NOMO-1 treated with dmso at 0.1 percent for 144 hours (cell line): ENCODE results near the gene CDHR5.

Source experiments
- DNase-seq: peaks from one replicate; lab custom pipeline; 2025; ENCODE audit not compliant: unreplicated experiment; lab: John Stamatoyannopoulos, UW

The CDHR5 gene

DNA sequence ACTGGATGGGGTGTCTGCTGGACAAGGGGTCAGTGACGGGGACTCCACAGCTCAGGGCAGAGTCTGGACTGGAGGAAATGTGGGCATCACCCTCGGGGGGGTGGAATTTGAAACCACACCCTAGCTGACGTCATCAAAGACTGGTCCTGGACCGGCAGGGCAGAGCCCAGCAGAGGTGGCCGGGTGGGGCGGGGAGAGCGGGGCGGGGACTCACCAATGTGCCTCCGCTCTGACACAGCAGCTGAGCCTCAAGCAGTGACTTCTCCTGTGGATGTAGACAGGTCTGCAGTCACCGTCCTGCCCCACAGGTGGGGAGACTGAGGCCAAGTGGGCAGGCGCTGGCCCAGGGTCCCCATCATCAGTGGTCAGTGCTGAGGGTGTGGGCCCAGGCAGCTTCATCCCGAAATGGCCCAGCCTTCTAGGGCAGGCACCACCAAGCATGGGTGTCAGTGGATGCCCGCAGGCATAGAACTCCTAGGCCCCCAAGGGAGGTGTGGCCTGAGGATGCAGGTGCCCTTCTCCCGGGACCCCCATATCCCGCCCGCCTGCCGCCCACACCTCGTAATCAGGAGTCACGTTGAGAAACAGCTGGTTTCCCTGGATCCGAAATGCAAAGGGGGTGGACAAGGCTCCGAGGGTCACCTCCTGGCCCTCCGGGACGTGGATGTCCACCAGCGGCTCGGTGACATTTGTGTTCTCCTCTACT, 603 bp downstream of the CDHR5 start:
- DNase-seq = no peak

DNA sequence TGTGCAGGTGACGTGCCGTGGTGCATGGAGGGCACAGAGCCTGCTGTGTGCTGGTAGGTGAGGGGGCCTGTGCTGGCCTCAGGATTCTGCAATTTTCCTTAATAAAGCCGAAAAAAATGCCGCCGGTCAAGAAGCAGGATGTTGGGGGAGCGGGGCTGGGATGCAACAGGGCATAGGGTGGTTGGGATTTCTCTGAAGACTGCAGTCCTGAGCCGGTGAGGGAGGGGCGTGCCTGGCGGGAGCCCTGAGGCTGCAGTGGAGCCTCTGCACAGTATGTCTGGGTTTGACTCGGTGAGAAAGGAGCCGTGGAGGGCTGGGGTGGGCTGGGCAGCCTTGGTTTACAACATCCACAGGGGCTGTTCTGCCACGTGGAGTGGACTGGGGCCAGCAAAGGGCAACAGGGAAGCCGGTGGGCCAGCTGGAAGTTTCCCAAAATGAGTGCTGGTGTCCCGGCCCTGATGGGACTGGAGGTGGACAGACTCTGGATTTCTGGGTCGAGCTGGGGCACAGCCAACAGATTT, 1.3 kb downstream of the CDHR5 start:
- no peak for DNase-seq

DNA sequence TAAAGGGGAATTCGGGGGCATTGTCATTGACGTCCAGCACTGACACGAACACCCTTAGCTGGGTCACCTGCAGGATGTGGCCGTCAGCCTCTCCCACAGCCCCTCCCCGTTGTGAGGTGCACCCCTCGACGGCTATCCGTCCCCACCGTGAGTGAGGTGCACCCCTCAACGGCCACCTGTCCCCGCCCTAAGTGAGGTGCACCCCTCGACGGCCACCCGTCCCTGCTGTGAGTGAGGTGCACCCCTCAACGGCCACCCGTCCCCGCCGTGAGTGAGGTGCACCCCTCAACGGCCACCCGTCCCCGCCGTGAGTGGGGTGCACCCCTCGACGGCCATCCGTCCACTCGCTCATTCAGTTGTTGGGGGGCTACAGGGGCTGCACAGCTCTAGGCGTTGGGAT, 2.9 kb downstream of the CDHR5 start:
- no peak for DNase-seq

DNA sequence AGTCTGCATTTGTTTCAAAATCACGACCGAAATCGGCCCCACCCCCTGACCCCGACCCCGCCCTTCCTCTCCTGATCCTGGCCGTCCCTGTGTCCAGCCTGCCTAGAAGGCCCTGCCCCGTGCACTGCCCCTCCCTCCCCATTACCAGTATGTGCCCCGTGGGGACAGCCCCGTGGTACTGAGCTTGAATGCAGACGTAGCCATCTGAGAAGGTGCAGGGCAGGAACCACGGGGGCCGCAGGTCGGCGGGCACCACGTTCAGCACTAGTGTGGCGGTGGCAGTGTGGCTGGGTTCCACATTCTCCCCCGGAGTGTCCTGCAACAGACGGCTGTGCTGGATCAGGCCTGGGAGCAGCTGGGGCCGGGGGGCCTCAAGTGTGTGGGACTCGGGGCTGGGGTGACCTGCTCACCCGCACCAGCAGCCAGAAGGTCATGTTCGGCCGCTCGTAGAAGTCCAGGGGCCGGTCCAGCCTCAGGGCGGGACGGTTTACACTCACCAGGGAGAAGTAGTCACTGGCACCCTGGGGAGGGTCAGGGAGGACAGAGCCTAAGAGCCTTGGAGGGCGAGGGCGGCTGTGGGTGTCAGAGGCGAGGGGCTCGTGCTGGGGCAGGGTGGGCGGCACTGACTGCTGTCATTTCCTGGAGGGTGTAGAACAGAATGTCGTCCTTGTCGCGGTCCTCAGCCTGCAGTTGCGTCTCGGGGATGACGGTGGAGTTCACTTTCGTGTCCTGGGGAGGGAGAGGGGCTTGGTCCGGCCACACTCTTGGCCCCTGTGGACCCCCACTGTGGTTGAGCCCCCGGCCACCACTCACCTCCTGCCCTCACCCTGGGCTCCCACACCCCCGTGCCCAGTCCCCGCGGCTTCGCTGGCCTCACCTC, 3.6 kb downstream of the CDHR5 start:
- DNase-seq = no peak

DNA sequence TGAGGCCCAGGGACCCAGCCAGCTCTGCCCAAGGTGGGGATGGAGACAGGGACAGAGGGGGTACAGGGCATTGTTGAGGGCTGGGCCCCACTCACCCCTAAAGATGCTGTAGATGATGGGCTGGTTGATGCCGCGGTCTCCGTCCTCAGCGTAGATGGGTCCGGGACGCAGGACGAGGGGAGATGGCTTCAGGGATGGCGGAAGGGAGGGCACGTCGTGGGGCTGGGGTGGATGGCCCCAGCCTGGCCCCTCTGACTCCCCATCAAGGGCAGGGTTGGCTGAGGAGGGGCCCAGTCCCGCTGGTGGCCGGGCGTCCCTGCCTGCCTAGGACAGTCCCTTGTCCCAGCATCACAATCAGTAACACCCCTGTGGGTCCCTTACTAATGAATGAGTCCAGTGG, 4.6 kb downstream of the CDHR5 start:
- DNase-seq = no peak

DNA sequence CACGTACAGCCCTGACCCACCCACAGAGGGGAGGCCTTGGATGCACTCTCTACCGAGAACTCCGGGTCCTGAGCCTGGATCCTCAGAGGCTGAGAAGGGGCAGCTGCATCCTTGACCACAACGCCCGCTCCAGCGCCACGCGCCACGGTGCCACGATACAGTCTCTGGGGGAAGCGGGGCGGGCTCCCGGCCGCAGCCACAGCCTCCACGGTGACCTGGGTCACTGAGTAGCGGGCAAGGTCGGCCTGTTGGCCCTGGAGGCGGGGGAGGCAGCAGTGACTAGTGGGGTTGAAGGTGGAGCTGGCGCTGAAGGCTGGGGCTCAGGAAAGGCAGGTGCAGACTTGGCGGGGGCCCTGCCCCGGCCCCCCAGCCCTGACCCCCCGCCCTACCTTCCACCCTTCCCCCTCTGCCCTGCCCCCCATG, 5.1 kb downstream of the CDHR5 start:
- no peak for DNase-seq

DNA sequence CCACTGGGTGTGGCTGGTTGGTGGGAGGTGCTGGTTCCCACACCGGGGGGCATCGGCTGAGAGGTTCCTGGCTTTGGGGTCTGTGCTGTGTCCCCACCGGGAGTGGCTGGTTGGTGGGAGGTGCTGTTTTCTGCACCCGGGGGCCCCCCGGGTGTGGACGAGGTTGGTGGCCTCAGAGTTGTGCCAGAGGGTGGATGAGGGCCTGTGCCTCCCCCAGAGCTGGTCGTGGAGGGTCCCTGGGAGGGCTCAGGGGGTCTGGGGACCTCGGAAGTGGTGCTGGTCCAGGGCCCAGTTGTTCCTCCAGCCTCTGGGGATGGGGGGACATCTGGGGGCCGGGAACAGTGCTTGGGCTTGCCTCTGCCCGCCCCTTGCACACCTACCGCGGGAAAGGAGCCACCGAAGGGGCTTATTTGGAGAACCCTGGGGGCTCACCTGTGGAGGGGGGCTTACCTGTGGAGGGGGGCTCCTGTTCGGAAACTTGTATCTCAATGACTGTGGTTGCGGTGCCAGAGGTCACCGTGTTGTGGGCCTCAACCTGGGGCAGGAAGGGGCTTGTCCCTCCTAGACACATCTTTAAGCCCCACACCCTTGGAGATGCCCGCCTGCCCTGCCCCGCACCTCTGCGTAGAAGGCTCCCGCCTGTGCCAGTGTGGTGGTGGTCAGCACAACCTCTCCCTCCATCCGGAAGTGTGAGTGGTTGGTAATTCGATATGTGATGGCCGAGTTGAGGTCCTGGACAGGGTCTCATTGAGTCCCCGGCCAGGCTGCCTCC, 5.7 kb downstream of the CDHR5 start:
- DNase-seq = no peak

DNA sequence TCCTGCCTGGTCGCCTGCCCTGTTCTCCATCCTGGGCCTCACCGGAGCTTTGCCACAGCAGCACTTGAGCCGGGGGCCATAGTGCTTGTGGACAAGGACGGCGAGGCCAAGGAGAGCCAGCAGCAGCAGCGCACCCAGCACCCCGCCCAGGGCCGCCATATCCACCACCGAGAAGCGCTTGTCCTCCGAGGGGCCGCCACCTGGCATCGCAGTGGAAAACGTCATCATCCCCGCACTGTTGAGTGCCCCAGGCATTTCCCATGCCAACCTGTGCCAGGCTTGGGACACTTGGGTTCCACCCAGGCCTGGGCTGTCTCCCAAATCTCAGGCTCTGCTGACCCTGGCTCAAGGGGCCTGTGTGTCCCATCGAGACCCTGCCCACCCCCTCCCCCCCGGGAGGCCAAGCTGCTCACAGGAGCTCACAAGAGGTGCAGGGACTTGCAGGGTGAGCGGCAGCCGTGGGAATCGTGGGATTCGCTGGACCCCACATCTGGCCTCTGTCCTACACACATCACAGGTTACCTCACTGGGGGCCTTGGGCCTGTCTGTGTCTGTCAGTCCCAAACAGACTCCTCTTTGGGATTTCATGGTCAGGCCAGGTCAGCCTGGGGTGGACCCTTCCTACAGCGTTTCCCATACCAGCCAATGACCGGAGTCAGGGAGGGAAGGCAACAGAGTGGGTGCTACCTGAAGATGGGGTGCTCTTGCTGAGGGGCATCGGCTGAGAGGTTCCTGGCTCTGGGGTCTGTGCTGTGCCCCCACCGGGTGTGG, 6.7 kb downstream of the CDHR5 start:
- no peak for DNase-seq

DNA sequence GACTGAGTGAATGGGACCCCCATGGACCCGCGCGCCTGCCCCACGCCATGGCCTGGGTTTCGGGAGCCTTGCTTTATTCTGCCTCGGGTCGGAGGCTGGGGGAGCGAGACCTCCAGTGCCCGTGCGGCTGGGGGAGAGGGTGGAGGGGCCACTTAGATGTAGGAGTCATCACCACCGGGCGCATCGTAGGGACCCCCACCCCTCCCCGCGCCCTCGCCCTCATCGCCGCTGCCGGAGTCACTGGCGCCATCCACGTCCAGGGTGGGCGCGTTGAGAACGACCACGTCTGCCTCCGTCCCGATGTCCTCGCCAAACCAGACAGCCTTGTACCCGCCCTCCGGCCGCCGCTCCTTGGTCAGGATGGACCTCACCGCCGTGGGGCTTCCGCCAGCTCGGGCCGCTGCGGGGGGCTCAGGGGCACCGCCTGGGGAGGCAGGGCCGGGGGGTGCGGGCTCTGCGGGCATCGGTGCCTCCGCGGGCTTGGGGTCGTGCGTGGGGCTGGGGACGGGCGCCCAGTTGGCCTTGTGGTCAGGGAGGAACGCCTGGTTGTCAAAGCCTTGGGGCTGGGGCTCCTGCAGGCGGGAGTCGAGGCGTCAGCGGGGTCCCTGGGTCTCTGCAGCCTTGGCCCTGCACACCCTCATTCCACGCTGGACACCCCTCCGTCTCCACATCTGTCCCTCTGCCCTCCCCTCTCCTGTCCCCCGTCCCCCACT, 7.4 kb downstream of the CDHR5 start:
- no peak for DNase-seq

DNA sequence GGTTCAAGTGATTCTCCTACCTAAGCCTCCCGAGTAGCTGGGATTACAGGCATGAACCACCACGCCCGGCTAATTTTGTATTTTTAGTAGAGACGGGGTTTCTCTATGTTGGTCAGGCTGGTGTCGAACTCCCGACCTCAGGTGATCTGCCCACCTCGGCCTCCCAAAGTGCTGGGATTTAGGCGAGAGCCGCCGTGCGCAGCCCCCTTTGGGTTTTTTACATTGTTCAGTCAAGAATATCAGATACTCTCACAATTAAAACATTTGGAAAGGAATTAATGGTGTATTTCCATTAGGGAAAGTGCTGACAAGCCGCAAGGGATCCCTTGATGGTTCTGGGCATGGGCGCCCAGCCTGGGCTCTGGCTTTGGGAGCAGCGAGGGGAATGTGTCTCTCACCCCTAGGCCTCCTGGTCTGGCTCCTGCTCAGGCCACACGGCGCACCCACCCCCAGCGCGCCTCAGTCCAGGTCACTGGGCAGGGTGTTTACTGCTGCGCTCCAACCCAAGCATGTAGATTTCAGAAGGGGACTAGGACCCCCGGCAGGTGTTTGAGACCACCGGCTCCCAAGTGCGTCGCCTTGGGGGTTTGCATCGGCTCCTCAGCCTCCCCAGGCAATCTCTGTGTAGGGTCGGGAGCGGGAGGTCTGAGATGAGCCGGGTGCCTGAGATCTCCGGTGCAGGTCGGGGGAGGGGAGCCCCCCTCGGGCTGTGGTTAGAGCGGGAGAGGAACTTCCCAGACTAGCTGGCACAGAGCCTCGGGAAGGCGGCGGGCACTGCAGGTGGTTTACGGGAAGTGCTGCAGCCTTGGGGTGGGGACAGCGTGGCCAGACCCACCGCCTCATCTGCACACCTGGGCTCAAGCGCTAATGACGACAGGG, 8.2 kb downstream of the CDHR5 start:
- DNase-seq = no peak

DNA sequence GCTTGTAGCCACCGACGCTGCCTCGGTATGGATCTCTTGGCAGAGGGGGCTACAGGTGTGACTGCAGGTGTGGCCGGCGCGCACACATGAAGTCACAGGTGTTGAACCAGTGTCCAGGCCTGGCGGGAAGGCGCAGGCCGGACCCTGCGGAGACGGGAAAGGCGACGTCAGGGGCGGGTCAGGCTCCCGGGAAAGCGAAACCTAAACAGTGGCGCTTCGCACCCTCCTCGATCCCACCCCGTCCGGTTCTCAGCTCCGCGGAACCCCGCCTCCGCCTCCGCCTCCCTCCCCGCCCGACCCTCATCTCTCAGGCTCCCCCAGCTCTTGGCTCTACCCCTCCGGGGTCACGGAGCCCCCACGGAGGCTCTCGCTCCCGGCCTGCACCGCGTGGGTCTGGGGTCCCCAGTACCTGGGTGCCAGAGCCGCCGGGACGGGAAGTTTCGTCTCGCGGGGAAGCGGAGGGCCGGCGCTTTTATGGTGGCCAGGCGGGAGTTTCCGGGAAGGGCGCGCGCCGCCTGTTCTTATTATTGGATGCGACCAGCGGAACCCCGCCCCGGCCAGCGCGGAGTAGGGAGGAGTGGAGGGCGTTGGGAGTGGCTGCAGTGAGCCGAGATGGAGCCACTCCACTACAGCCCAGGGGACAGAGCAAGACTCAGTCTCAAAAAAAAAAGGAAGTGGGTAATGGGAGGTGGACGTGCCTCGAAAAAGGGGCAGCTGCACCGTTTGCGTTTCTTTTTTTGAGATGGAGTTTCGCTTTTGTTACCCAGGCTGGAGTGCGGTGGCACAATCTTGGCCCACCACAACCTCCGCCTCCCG, 9.0 kb downstream of the CDHR5 start, which contains the start of gene IRF7:
TSS of gene IRF7 (minus strand) at position 447 of the 816 bp plus-strand sequence. CDS start 586 bp downstream, outside the sequence.
- peak; percentile 99 for DNase-seq

DNA sequence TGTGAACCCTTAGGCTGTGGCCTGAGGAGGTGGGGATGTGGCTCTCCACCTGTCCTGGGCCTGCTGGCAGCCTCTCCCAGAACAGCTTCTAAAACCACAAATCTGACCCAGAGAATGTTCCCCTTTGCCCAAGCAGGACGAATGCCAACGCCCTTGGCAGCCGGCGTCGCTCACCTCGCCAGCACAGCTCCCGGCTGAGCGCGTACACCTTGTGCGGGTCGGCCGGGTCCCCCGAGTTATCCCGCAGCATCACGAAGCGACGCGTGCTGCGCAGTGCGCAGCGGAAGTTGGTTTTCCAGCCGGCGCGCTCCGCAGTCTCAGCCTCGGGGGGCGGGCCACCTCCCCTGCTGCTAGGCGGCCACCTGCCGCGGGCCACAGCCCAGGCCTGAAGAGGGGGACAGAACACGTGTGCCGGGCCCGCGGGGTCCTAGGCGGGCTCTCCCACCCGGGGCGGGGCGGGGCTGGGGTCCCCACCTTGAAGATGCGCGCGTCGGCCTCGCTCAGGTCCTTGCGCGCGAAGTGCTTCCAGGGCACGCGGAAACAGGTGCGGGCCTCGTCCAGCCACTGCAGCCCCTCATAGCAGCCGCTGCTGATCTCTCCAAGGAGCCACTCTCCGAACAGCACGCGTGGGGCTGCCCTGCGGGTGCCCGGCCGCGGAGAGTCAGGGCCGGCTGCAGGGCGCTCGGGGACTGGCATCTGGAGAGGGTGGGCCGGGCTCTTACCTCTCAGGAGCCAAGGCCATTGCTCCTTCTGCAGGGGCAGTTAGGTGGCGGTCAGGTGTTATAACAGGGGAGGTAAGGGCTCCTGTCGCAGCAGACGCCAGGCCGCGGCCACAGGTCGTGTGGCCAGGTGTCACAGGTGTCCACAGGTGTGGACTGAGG, 9.9 kb downstream of the CDHR5 start:
- DNase-seq = no peak

DNA sequence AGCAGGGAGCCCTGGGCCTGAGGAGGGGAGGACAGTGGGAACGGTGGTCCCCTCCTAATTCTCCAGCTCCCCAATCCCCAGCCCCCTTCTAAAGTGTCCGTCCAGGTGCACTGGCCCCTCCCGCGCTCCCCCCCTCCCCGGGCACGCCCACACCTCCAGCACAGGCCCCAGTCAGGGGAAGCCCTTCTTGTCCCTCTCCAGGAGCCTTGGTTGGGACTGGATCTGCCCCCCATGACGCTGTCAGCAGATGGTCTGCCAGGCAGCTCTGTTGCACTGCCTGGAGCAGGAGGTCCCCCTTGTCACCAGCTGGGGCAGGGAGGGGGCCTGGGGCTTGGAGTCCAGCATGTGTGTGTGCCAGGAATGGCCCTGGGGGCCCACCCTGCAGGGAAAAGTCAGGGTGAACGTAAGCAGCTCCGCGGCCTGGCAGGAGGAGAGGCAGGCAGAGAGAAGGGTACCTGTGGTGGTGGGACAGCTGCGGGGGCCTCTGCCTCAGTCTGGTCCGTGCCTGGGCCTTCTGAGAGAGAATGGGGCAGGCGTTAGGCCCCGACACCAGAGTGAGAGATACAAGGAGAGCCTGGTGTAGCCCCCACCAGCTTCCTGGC, 10.6 kb downstream of the CDHR5 start:
- no peak for DNase-seq

DNA sequence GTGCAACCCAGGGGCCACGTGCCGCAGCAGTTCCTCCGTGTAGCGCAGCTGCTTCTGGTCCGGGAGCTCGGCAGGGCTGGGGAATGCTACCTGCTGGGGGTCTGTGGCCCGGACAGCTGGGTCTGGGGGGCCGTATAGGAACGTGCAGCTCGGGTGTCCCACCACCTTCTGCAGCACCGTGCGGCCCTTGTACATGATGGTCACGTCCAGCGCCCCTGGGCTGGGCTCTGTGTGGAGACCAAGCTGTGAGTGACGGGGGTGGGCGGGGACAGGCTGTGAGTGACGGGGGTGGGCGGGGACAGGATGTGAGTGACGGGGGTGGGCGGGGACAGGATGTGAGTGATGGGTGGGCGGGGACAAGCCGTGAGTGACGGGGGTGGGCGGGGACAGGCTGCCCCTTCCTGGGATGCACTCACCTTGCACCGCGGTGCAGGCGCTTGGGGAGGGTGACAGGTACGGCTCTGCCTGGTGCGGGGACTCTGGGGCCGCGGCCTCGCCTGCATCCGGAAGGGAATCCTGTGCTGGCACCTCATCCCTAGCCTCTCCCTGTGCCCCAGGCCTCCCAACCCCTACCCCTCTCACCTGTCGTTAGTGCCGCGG, 11.3 kb downstream of the CDHR5 start:
- peak; percentile 3 for DNase-seq

DNA sequence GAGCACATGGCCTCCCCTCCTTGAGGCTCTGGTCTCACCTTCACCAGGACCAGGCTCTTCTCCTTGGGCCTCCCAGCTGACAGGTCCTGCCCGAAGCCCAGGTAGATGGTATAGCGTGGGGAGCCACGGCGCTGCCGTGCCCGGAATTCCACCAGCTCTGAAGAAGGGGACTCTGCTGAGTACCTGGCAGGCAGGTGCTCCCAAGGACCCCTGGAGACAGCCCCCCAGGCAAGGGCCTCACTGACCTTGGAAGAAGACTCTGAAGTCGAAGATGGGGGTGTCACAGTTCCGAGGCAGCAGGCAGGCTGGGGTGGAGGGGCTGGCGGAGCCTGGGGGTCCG, 11.8 kb downstream of the CDHR5 start:
- no peak for DNase-seq

DNA sequence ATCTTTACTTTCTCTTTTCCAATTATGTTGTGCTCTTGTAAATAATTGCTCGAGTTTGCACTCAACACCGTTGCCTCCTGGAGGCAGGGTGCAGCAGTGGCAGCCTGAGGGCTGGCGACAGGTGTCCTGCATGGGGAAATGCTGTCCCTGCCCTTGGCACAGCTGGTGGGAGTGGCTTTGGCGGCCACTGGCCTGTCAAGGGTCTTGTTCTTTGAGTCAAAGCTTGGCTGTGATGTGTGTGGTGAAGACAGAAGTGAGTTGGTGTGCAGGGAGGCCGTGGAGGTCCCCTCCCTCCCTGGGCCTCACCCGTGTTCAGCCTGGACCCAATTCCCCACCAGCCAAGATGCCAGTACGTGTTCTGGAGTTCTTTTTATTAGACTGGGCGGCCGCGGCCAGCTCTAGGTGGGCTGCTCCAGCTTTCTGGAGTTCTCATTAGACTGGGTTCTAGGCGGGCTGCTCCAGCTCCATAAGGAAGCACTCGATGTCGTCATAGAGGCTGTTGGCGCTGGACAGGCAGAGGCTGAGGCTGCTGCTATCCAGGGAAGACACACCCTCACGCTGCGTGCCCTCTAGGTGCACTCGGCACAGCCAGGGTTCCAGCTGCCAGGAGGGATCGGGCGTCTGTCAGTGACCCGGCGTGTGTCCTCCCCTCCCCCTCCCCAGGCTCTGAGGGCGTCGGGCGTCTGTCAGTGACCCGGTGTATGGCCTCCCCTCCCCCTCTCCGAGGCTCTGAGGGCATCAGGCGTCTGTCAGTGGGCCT, 12.4 kb downstream of the CDHR5 start:
- no peak for DNase-seq
